GM18858 (cell line): ENCODE data around the gene TCEAL8.
A peak's percentile ranks its signal among the peaks of the same experiment; 100 is the strongest.
"Not testable (repeated sequence)": the region's sequence is repeated elsewhere in the genome, so short reads cannot be mapped to it uniquely, and the experiment has no call there.

Source experiments
- ATAC-seq: cut with Tn5 transposase; IDR thresholded peaks from one replicate; pipeline ENCODE4 v1.9.1; 2021; ENCODE audit not compliant: unreplicated experiment

The TCEAL8 gene

DNA sequence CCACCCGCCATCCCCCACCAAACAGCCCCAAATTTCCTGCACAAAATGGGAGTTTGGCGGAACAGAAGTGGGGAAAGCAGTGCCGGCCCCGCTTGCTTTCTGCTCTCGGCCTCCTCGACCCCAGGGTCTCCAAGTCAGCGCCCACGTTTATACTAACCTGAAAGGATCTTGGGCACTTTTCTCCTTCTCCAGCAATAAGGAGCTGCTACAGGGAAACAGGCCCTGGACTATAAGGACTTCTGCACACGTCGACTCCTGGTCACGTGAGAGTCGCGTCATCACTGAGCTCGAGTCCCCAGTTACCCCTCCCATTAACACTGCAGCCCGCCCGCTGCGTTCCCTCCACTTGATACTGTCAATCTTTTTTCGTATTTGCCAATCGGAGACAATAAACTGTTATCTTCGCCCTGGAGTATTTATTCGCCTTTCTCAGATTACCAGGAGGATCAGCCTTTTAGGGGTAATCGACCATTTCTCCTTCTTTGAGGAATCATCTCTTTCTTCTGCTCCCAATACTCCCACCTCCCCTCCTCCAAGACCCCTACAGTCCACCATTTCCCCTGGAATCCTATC lies at the start of gene TCEAL8:
Gene TCEAL8, minus strand, starts transcription at position 235 of the 573 bp plus-strand sequence. CDS start 1,176 bp downstream, outside the sequence.
- peak; percentile 97 for ATAC-seq

DNA sequence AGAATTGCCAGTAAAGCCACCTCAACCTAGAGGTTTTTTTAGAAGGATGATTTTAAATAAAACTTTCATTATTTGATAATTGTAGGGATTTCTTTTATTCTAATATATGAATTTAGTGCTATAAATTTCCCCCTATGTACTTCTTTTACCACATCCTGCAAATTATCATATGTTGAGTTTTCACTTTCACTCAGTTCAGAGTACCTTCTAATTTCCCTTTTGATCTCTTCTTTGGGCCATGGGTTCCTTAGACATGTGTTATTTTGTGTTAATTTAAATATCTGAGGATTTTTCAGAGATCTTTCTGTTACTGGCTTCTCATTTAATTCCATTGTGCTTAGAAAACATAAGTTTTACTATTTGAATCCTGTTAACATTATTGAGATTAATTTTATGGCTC lies 49.8 kb upstream of the TCEAL8 start:
- ATAC-seq = no peak

GRCh38 chrX:103293118-103293517 lies 38.2 kb upstream of the TCEAL8 start:
- no peak for ATAC-seq

- ATAC-seq = no peak
Observed at GRCh38 chrX:103279624-103280023, 24.7 kb upstream of the TCEAL8 start.

- ATAC-seq = no peak
Observed at GRCh38 chrX:103276581-103277002, 21.6 kb upstream of the TCEAL8 start, which contains the start of gene TCEAL5. TSS of gene TCEAL5 (minus strand) at chrX:103276750. CDS start at chrX:103274563, 2,187 bp downstream.

- no peak for ATAC-seq
Observed at GRCh38 chrX:103275947-103276567, 21.1 kb upstream of the TCEAL8 start.

DNA sequence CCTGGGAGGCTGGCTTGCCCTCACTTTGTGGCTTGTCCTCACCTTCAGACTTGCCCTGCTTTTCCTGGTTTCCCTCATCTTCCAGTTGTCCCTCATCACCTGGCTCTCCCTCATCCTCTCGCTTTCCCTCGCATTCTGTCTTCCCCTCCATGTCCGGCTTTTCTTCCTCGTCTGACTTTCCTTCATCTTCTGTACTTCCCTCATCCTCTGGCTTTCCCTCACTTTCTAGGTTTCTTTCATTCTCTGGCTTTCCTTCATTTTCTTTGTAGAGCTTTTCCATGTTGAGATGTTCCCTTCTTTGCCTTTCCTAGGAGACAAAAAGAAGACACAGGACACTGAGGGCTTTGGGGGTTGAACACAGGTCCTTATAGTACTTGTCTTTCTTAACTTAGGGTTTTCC lies 19.3 kb upstream of the TCEAL8 start:
- no peak for ATAC-seq

DNA sequence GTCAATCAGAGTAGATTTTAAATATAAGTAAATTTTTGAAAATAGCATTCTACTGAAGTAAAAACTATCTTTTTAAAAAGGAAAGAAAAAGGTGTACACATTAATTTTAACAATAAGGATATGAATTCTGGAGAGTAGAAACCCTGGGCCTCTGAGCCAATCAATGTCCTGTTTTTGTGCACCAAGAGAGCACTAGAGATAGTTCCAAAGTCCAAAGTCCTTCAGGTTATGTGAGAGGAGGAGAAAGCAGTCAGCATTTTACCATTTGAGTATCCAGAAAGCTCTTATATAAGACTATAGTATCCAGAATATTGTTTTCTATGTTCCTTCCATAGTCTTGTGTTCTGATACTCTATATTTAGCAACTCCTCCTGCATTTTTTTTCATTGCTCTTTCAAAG lies 3.3 kb upstream of the TCEAL8 start:
- ATAC-seq = no peak

DNA sequence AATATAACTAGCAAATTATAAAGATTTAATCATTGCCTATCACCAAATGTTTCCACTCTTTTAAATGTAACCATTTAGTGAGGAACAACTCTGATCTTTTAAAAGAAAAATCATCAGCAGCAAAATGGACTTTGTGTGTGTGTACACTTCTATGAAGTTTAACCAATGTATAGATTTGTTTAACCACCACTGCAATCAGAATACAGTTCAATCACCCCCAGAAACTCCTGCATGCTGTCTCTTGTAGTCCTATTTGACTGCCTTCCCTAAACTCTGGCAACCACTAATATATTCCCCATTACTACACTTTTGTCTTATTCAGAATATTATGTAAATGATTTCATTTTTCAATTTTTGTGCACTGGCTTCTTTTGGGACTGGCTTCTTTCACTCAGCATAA lies 1.7 kb upstream of the TCEAL8 start:
- ATAC-seq = no peak

DNA sequence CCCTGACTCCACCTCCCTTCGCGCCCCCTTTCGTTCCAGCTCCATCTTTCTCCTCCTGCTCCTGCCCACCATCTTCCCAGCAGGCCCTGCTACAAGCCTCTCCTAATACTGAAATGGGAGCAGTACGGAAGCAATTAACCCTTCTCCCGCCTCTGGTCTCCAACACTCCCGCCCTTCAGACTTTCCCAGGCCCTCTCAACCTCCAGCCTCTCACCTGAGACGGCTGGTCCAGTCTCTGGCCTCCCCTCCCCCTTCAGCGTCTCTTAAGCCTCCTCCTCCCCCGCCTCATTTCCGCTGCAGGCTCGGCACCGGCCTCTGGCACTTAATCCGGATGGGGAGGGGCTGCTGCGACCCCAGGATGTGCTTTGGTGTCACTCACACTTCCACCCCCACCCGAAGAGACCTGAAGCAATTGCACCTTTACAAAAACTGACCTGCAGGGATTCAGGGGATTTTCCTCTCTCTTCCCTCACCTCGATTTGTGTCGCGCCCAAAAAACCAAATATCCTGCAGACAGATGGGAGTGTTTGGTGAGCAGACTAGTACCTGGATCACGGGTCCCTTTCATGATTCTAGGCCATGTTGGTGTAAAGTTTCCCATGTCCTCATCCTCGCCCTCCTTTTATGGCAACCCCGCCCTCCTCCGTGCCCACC lies 657 bp downstream of the TCEAL8 start:
- ATAC-seq = peak; percentile 36

GRCh38 chrX:103253608-103254007 lies 1.3 kb downstream of the TCEAL8 start:
- no peak for ATAC-seq

DNA sequence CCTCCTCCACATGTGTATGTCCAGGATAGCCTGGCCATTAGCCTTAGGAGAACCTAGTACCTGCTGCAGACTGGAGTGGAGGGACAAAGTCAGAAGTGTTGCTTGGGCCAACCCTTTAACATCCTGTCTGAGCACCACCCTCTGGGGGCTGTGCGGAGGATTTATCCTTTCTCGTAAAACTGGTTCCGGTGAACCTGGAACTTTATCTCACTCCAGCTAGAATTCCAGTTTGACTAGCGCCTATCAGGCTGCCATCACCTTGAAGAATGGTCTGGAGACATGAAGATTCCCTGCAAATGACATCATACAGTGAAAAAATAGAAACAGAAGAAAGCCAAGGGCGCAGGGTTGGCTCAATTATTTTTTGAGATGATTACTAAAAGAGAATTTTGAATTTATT lies 4.0 kb downstream of the TCEAL8 start:
- no peak for ATAC-seq

- ATAC-seq = no peak
Observed at GRCh38 chrX:103249805-103250204, 5.2 kb downstream of the TCEAL8 start.

DNA sequence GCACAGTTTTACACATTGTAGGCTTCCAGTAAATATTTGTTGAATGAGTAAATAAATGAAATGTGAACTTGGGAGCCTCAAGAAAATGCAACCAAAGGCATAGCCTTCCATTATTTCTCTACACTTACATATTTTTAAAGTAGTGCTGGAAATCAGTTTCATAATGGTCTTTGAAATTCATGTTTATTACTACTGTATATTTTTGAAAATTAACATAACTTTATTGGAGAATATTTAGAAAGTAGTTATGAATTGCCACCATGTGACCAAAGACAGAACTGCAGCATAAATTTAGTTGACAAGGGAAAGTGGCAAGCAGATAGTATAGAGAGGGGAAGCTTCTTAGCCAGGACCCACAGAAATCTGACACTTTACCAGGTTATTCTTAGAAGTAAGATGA lies 6.4 kb downstream of the TCEAL8 start:
- no peak for ATAC-seq

DNA sequence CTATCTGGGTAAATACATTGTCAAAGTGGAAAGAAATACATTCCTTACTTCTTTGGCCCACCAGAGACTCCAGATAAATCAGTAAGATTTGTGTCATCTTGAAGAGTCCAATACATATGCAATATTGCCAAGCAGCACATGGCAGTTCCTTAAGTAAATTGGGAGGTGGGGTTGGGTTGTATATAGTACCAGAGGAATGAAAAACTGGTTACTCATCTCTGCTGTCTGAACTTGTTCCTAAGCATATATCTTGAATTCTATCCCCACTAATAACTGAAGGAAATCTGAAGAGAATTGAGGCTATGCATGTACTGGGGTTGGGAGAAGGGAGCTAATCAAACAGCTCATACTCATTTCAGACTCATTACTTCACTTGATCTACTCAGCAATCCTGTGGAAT lies 14.8 kb downstream of the TCEAL8 start:
- ATAC-seq = no peak

GRCh38 chrX:103236296-103236695 lies 18.7 kb downstream of the TCEAL8 start:
- no peak for ATAC-seq

GRCh38 chrX:103235608-103236007 lies 19.3 kb downstream of the TCEAL8 start:
- ATAC-seq = not testable (repeated sequence)

GRCh38 chrX:103234869-103235268 lies 20.1 kb downstream of the TCEAL8 start:
- no peak for ATAC-seq

- ATAC-seq = no peak
Observed at GRCh38 chrX:103233263-103233662, 21.7 kb downstream of the TCEAL8 start.

- ATAC-seq = not testable (repeated sequence)
Observed at GRCh38 chrX:103225918-103226317, 29.0 kb downstream of the TCEAL8 start.

DNA sequence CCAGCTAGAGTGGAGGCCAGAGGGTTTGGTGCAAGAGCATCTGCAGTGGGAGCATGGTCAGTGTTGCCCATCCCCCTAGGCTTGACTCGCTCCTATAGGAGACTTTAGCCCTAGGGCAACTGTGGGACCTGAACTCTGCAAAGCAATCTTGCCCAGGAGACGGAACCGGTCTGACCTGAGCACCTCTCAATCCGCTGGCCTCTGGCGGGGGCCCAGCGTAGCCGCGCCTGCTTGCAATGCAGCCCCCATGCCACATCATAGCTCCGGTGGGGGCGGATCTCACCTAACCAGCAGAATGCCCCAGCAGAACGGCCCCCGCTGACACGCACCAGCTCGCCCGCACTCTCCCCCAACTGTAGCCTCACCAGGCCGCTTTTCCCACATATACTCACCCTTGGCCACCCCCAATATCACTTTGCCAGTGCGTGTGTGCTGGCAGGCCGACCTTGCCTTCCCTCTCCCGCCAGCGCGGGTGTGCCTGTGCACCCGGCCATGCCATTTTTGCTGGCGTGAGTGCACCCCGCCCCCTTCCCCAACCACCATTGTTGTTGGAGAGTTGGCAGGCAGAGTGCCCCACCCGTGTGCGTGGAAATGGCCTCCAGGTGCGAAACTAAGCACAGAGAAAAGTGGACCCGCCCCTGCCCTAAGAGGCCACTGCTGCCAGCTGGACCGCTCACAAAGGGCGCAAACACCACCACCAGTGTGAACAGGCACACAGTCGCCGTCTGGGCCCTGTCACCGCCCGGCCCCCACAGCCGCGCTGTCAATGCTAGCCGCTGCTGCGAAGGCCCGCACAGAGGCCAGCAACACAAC lies 34.2 kb downstream of the TCEAL8 start:
- no peak for ATAC-seq
